Uterus (tissue), 2 donors: ENCODE results near the gene ERCC1.

Source experiments
- POLR2A ChIP-seq, 2 donors: fragments of 450-650 bp; IDR thresholded peaks; one replicate each; pipeline ENCODE4 v1.6.1; 2016; ENCODE audit warnings: antibody characterized with exemption in 2 of 2, mild to moderate bottlenecking in 1 of 2, moderate library complexity in 1 of 2
- TF ChIP-seq, protein P1 (sequence below), 4 experiments: fragments of 200-600 bp in 2 of 4; fragments of 450-650 bp in 2 of 4; sonication (generic) in 2 of 4; IDR thresholded peaks; one replicate each; pipeline ENCODE4 v1.5.1; 2016 to 2019; ENCODE audit warnings: antibody characterized with exemption in 4 of 4, mild to moderate bottlenecking in 2 of 4, moderate library complexity in 1 of 4

GRCh38 chr19:45358213-45358792, 65.4 kb downstream of the ERCC1 start:
- TF ChIP-seq POLR2A (IDR thresholded peaks at IDR 0.05), result no peak
- TF ChIP-seq, protein P1, sequence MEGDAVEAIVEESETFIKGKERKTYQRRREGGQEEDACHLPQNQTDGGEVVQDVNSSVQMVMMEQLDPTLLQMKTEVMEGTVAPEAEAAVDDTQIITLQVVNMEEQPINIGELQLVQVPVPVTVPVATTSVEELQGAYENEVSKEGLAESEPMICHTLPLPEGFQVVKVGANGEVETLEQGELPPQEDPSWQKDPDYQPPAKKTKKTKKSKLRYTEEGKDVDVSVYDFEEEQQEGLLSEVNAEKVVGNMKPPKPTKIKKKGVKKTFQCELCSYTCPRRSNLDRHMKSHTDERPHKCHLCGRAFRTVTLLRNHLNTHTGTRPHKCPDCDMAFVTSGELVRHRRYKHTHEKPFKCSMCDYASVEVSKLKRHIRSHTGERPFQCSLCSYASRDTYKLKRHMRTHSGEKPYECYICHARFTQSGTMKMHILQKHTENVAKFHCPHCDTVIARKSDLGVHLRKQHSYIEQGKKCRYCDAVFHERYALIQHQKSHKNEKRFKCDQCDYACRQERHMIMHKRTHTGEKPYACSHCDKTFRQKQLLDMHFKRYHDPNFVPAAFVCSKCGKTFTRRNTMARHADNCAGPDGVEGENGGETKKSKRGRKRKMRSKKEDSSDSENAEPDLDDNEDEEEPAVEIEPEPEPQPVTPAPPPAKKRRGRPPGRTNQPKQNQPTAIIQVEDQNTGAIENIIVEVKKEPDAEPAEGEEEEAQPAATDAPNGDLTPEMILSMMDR (IDR thresholded peaks at IDR 0.05), result no peak
